ENCODE data around the gene TRAM2. TPM values are rescaled to one million over a fixed set of nuclear protein-coding genes. Genes with fewer than 3 reads are reported as not detected.

The TRAM2 gene
- total and polyA plus RNA-seq, 2 of the 13 experiments (the other 11 are each of a cell fraction or from before 2014, with no cell fraction given) = 49.1 to 72.5 TPM

DNA sequence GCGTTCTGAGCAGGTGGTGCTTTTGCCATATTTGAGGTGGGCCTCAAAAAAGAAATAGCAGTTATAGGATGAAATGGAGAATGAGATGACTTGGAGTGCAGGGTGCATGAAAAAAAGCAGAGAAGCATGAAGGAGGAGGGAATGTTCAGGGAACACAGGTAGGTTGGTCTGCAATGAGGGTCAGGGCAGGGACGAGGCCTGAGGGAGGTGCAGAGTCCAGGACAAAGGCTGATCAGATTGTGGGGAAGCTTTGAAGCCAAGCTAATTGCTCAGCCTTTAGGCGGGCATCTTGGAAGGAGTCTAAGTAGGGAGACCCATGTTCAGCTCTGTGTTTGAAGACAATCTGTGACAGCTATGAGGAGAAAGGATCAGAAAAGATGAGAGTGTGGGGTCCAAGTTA lies 12.0 kb downstream of the TRAM2 start (continued):
- TF ChIP-seq, protein P1, sequence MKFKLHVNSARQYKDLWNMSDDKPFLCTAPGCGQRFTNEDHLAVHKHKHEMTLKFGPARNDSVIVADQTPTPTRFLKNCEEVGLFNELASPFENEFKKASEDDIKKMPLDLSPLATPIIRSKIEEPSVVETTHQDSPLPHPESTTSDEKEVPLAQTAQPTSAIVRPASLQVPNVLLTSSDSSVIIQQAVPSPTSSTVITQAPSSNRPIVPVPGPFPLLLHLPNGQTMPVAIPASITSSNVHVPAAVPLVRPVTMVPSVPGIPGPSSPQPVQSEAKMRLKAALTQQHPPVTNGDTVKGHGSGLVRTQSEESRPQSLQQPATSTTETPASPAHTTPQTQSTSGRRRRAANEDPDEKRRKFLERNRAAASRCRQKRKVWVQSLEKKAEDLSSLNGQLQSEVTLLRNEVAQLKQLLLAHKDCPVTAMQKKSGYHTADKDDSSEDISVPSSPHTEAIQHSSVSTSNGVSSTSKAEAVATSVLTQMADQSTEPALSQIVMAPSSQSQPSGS (CRISPR knock-in tag; IDR thresholded peaks at IDR 0.05) = no peak
- no peak for TF ChIP-seq NFE2 (CRISPR knock-in tag; IDR thresholded peaks at IDR 0.05)
- TF ChIP-seq, protein P2, sequence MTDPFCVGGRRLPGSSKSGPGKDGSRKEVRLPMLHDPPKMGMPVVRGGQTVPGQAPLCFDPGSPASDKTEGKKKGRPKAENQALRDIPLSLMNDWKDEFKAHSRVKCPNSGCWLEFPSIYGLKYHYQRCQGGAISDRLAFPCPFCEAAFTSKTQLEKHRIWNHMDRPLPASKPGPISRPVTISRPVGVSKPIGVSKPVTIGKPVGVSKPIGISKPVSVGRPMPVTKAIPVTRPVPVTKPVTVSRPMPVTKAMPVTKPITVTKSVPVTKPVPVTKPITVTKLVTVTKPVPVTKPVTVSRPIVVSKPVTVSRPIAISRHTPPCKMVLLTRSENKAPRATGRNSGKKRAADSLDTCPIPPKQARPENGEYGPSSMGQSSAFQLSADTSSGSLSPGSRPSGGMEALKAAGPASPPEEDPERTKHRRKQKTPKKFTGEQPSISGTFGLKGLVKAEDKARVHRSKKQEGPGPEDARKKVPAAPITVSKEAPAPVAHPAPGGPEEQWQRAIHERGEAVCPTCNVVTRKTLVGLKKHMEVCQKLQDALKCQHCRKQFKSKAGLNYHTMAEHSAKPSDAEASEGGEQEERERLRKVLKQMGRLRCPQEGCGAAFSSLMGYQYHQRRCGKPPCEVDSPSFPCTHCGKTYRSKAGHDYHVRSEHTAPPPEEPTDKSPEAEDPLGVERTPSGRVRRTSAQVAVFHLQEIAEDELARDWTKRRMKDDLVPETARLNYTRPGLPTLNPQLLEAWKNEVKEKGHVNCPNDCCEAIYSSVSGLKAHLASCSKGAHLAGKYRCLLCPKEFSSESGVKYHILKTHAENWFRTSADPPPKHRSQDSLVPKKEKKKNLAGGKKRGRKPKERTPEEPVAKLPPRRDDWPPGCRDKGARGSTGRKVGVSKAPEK (CRISPR knock-in tag; IDR thresholded peaks at IDR 0.05; ENCODE audit: borderline replicate concordance) = no peak
- TF ChIP-seq MYNN (CRISPR knock-in tag; IDR thresholded peaks at IDR 0.05; ENCODE audit: low read depth) = no peak
- no peak for TF ChIP-seq KDM4B (CRISPR knock-in tag; IDR thresholded peaks at IDR 0.05)
- no peak for TF ChIP-seq POGK (CRISPR knock-in tag; conservative IDR thresholded peaks at IDR 0.05)
- no peak for TF ChIP-seq KDM5A (IDR thresholded peaks at IDR 0.05; ENCODE audit: borderline replicate concordance, low read length)
- TF ChIP-seq REST (IDR thresholded peaks at IDR 0.05; ENCODE audit: borderline replicate concordance in 1 of 2, low read depth in 1 of 2, low read length in 2 of 2) = no peak
- TF ChIP-seq SAP130 (CRISPR knock-in tag; IDR thresholded peaks at IDR 0.05; ENCODE audit: low read depth) = no peak
- TF ChIP-seq REPIN1 (CRISPR knock-in tag; IDR thresholded peaks at IDR 0.05; ENCODE audit: borderline replicate concordance, low read depth) = no peak
- TF ChIP-seq ZFYVE20 (CRISPR knock-in tag; IDR thresholded peaks at IDR 0.05; ENCODE audit: borderline replicate concordance, low read depth) = no peak
- TF ChIP-seq STAG1 (CRISPR knock-in tag; IDR thresholded peaks at IDR 0.05) = no peak
- peak; percentile 77 for TF ChIP-seq RARA (CRISPR knock-in tag; IDR thresholded peaks at IDR 0.05)
- no peak for TF ChIP-seq ZNF292 (CRISPR knock-in tag; IDR thresholded peaks at IDR 0.05; ENCODE audit: borderline replicate concordance, low read depth)
- TF ChIP-seq ZNF629 (CRISPR knock-in tag; conservative IDR thresholded peaks at IDR 0.05) = no peak
- TF ChIP-seq ZNF775 (CRISPR knock-in tag; IDR thresholded peaks at IDR 0.05; ENCODE audit: borderline replicate concordance) = no peak
- TF ChIP-seq, protein P3, sequence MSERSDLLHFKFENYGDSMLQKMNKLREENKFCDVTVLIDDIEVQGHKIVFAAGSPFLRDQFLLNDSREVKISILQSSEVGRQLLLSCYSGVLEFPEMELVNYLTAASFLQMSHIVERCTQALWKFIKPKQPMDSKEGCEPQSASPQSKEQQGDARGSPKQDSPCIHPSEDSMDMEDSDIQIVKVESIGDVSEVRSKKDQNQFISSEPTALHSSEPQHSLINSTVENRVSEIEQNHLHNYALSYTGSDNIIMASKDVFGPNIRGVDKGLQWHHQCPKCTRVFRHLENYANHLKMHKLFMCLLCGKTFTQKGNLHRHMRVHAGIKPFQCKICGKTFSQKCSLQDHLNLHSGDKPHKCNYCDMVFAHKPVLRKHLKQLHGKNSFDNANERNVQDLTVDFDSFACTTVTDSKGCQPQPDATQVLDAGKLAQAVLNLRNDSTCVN (CRISPR knock-in tag; IDR thresholded peaks at IDR 0.05; ENCODE audit: borderline replicate concordance) = no peak
- no peak for TF ChIP-seq ZNF317 (CRISPR knock-in tag; IDR thresholded peaks at IDR 0.05)
- peak; percentile 33; the same call in 1 of the 2 replicates for TF ChIP-seq HOXA3 (CRISPR knock-in tag; IDR thresholded peaks at IDR 0.05)
- no peak for TF ChIP-seq MIER3 (CRISPR knock-in tag; IDR thresholded peaks at IDR 0.05; ENCODE audit: borderline replicate concordance)

Measured in HepG2 (cell line).